ENCODE data around the gene MTOR.

The MTOR gene

DNA sequence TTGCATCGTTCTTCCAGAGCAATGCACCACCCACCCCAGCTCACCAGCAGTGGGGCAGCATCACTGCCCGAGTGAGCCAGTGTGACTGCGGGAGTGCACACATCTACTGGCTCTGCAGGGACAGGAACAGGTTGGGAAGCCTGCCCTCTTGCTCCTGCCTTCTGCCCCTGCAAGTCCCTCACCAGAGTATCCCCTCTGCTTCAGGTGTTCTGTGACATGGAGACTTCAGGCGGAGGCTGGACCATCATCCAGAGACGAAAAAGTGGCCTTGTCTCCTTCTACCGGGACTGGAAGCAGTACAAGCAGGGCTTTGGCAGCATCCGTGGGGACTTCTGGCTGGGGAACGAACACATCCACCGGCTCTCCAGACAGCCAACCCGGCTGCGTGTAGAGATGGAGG, 69.0 kb downstream of the MTOR start:
- no peak for TF ChIP-seq CTCF (conservative IDR thresholded peaks at IDR 0.05; ENCODE audit: control insufficient read depth, insufficient read depth, low read depth, low read length)
- H3K4me3 ChIP-seq (ENCODE audit: control insufficient read depth, low read depth, low read length), result no peak overlapping the region
- no peak for DNase-seq (ENCODE audit: low read depth)

- H3K4me3 ChIP-seq (ENCODE audit: control insufficient read depth, low read depth, low read length), result no peak within 1 kb of the TSS
- no peak for TF ChIP-seq CTCF (conservative IDR thresholded peaks at IDR 0.05; ENCODE audit: control insufficient read depth, insufficient read depth, low read depth, low read length)
- DNase-seq (ENCODE audit: low read depth), result no peak
These were observed 73.4 kb downstream of the MTOR start, which contains the start of gene ANGPTL7 for GRCh38 chr1:11188858-11189451. Gene ANGPTL7, plus strand, starts transcription at chr1:11189355. Its CDS starts 225 bp downstream, at chr1:11189580.

DNA sequence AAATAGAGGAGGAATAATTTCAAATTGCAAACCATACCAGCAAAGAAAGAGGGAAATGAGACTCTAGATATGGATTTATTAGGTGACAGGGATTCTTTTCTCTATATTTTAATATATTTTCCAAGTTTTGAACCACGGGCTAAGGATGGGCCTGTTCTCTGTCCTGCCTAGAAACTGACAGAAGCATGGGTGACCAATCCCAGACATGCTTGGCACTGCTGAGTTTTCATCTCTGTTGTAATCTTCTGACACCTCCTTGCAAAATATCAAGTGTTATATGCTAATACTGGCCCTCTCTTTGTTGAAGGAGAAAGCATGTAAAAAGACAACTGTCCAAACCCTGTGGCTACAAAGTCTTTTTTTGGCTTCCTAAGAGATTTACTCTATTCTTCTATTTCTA, 74.0 kb downstream of the MTOR start:
- H3K4me3 ChIP-seq (ENCODE audit: control insufficient read depth, low read depth, low read length), result no peak overlapping the region
- TF ChIP-seq CTCF (conservative IDR thresholded peaks at IDR 0.05; ENCODE audit: control insufficient read depth, insufficient read depth, low read depth, low read length), result no peak
- no peak for DNase-seq (ENCODE audit: low read depth)

- H3K4me3 ChIP-seq (ENCODE audit: control insufficient read depth, low read depth, low read length), result no peak overlapping the region
- DNase-seq (ENCODE audit: low read depth), result no peak
- no peak for TF ChIP-seq CTCF (conservative IDR thresholded peaks at IDR 0.05; ENCODE audit: control insufficient read depth, insufficient read depth, low read depth, low read length)
These were observed 74.4 kb downstream of the MTOR start for GRCh38 chr1:11187931-11188330.

DNA sequence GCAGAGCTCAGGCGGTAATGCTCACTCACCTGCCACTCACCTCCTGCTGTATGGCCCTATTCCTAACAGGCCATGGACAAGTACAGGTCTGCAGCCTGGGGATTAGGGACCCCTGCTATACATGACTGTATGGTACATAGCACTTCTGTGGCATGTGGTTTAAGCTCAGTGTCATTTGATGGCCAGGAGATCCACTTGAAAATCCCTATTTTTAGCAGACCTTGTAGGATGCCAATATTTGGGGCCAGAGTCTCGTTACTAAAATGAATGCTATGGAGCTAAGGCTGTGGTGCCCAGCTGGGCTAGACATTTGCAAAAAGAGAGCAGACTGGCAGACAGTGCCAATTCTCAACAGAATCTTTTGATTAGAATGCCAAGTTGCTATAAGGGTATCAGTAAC, 74.9 kb downstream of the MTOR start:
- no peak for TF ChIP-seq CTCF (conservative IDR thresholded peaks at IDR 0.05; ENCODE audit: control insufficient read depth, insufficient read depth, low read depth, low read length)
- H3K4me3 ChIP-seq (ENCODE audit: control insufficient read depth, low read depth, low read length), result no peak overlapping the region
- no peak for DNase-seq (ENCODE audit: low read depth)

DNA sequence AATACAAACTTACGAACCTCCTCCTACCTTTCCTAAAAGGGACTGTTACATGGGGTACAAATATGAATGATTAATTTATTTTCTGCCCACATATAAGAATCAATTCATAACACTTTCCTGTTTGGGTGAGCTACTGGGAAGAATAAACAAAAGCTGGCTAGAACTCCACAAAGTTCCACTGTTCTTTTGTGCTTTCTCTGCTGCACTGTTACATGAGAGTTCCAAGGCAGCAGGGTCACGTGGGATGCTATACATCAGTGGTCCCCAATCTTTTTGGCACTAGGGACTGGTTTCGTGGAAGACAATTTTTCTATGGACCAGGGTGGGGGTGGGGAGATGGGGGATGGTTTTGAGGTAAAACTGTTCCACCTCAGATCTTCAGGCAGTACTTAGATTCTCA, 75.4 kb downstream of the MTOR start:
- H3K4me3 ChIP-seq (ENCODE audit: control insufficient read depth, low read depth, low read length), result no peak overlapping the region
- DNase-seq (ENCODE audit: low read depth), result no peak
- no peak for TF ChIP-seq CTCF (conservative IDR thresholded peaks at IDR 0.05; ENCODE audit: control insufficient read depth, insufficient read depth, low read depth, low read length)

DNA sequence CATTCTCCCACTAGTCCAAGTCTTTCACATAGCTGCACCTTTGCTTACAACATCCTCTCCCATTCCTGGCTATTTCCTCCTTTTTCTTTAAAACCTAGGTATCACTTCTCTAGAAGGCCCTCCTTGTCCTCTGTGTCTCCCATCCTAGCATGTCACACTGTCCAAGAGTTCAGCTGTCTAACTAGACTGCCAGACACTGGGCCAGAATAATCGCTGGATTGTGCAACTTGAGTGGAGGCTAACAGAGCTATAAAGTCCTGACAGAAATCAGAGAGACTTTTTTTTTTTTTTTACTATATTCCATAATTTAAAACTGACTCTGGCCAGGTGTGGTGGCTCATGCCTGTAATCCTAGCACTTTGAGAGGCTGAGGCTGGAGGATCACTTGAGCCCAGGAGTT, 77.4 kb downstream of the MTOR start:
- H3K4me3 ChIP-seq (ENCODE audit: control insufficient read depth, low read depth, low read length), result no peak overlapping the region
- no peak for DNase-seq (ENCODE audit: low read depth)
- TF ChIP-seq CTCF (conservative IDR thresholded peaks at IDR 0.05; ENCODE audit: control insufficient read depth, insufficient read depth, low read depth, low read length), result no peak
